BJ (cell line): ENCODE data around the gene NELL2. TPM values are rescaled to one million over a fixed set of nuclear protein-coding genes. Genes with fewer than 3 reads are reported as not detected.

Experiments
- CTCF ChIA-PET: fragments of 350-600 bp; formaldehyde crosslinking; extraction: SDS; loops from one replicate; lab custom pipeline; 2021; ENCODE audit warnings: antibody characterized with exemption, inconsistent platforms; lab: Yijun Ruan, JAX
- POLR2A ChIA-PET: fragments of 300-600 bp; sonication (Branson Sonifier 250); formaldehyde crosslinking; extraction: SDS; loops from one replicate; lab custom pipeline; 2021; ENCODE audit warnings: antibody characterized with exemption; lab: Charles Lee
- DNase-seq: peaks from one replicate; pipeline ENCODE4 v3.0.0-alpha.2; 2011; ENCODE audit warnings: low read depth
- H3K27me3 ChIP-seq: 2 replicates; pipeline ENCODE4 v1.6.0; 2011; ENCODE audit warnings: low read length; ENCODE audit not compliant: control insufficient read depth, insufficient read depth
- H3K36me3 ChIP-seq: 2 replicates; pipeline ENCODE4 v1.5.1; 2011; ENCODE audit warnings: low read length; ENCODE audit not compliant: control insufficient read depth, insufficient read depth
- H3K4me3 ChIP-seq: 2 replicates; pipeline ENCODE4 v1.5.1; 2011; ENCODE audit warnings: low read depth, mild to moderate bottlenecking, control low read depth, low read length
- CTCF ChIP-seq: IDR thresholded peaks from 2 replicates; pipeline ENCODE4 v1.5.1; 2011; ENCODE audit warnings: low read depth, mild to moderate bottlenecking, control low read depth, inconsistent platforms, low read length, moderate library complexity; ENCODE audit not compliant: insufficient read depth
- polyA plus RNA-seq: library from polyadenylated mRNA; depleted of rRNA; stranded (reverse); fragments of >200 nt; gene quantifications from 2 replicates; pipeline ENCODE4 v1.2.3, GENCODE V29; 2011

Gene NELL2
- polyA plus RNA-seq, 1 experiment, result 0.23 TPM

DNA sequence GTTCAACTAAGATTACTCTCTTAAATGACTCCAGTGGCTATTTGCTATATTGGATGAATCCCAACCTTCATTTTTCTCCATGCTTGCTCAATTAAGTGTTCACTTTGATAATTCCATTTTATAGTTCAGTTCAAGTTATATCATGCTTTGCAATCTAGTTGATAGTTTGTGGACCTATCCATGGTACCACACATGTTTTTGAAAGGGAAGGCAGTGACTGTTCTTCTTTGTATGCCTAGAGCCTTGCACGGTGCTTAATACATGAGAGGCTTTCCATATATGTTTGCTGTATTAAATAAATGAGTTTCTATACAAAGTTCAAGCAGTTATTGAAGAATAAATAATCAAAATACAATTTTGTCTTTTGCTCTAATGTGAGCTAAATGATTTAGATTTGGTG, 391.3 kb downstream of the NELL2 start:
- POLR2A ChIA-PET, result no interaction called here
- CTCF ChIA-PET, result interaction anchor here (0.5 kb wide), 1 partner anchor 37 kb away, joined by 4 read pairs; no protein-coding TSS in a partner anchor
- Histone ChIP-seq H3K36me3 (no peaks in the 10 kb centered on the region), H3K4me3 (no peak overlapping the region), H3K27me3 (no peaks in the 10 kb centered on the region)
- TF ChIP-seq CTCF, result no peak
- DNase-seq, result no peak

DNA sequence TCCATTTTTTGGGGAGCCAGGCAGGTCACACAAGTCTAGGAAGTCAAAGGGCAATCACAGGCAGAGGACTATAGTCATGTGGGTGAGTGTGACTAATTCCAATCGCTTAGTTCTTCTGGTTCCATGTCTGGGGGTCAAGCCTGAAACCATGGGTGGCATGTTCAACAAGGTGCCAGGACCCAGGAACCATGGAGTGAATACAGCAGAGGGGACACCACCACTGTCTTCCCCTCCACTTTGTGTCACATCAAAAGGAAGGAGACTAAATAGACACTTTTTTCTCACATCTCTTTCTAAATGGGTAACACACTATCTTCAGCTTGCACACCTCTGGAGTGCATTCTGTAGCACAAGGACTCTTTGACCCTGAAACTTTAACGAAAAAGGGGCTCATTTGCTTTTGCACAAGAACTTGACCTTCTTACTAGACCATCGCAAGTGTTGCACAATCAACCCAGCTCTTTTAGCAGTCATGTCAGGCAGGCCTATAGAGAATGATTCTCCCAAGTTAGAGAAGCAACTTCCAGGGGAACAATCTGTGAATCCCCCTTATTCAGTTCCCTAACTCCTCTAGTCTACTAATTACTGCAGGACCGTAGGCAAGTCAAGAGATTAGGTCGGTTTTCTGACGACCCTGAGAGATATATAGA, 398.7 kb downstream of the NELL2 start:
- DNase-seq, result no peak
- no peak overlapping the region for H3K4me3 ChIP-seq
- no peak for TF ChIP-seq CTCF
- CTCF ChIA-PET, result no interaction called here
- POLR2A ChIA-PET, result no interaction called here
- no peaks in the 10 kb centered on the region for H3K27me3 ChIP-seq
- no peaks in the 10 kb centered on the region for H3K36me3 ChIP-seq

DNA sequence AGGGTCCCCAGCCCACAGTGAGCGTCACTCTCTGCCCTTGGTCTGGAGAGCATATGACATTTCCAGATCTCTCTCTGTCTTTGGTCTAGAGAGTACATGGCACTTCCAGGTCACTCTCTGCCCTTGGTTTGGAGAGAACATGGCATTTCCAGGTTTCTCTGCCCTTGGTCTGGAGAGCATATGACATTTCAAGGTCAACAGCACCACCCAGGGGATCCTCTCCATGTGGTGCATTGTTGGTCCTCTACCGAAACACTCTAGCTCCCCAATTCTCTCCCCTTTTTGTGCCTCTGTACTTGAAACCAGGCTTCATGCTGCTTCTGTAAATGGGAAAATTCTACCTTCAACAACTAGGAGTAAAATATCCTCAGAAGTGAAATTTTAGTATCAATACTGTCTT, 399.4 kb downstream of the NELL2 start:
- no peak overlapping the region for H3K4me3 ChIP-seq
- no peaks in the 10 kb centered on the region for H3K36me3 ChIP-seq
- ChIA-PET POLR2A (no interaction called here), CTCF (no interaction called here)
- no peak for DNase-seq
- no peak for TF ChIP-seq CTCF
- no peaks in the 10 kb centered on the region for H3K27me3 ChIP-seq

DNA sequence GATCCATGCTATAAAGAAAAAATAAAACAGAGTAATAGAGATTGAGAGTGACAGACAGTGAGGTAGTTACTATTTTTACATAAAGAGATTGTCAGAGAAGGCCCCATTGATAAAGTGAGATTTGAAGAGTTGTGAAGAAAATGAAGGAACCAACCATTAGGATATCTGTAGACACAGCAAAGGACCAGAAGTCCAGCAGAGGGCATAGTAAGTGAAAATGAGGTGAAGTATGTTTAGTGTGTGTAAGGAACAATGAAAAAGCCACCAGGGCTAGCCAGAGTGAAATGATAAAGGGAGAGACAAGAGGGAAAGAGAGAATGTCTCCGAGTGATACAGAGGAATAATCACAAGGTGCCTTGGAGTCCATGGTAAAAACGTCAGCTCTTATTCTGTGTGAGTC, 411.0 kb downstream of the NELL2 start:
- POLR2A ChIA-PET, result no interaction called here
- TF ChIP-seq CTCF, result peak; percentile 15; the same call in 1 of the 2 replicates
- no peak for DNase-seq
- Histone ChIP-seq H3K27me3 (no peaks in the 10 kb centered on the region), H3K4me3 (no peak overlapping the region), H3K36me3 (no peaks in the 10 kb centered on the region)
- CTCF ChIA-PET, result no interaction called here

DNA sequence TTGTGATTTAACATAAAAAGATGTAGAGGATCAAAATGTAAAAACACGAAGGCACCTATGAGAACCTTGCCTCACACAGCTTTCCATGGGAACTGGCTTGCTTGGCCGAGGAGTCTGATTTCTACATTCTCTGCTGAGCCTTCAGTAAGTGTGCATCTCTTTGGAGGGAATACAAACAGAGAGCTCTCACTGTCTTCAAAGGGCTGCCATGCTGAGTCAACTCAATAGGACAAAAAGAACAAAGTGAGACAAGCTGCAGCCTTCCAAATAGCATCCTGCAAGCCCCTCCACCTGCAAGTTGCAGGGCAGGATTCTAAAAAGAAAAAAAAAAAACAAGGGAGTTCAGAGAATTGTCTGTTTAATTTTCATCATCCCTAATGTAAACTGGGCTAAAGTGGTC, 411.9 kb downstream of the NELL2 start:
- CTCF ChIA-PET, result no interaction called here
- no peak for TF ChIP-seq CTCF
- no peak for DNase-seq
- Histone ChIP-seq H3K4me3 (no peak overlapping the region), H3K27me3 (no peaks in the 10 kb centered on the region), H3K36me3 (no peaks in the 10 kb centered on the region)
- POLR2A ChIA-PET, result no interaction called here
